Liver (tissue), 3 donors: ENCODE measurements around the gene ELK3.
A peak's percentile ranks its signal among the peaks of the same experiment; 100 is the strongest.

Experiments
- JUND ChIP-seq, 2 donors: IDR thresholded peaks; 2 replicates each; pipeline ENCODE4 v1.6.1; 2016; ENCODE audit warnings: antibody characterized with exemption in 2 of 2
- RAD21 ChIP-seq, 2 donors: IDR thresholded peaks; 2 replicates each; pipeline ENCODE4 v1.6.1; 2016; ENCODE audit warnings: antibody characterized with exemption in 2 of 2, mild to moderate bottlenecking in 2 of 2
- TF ChIP-seq, protein P1 (sequence below): fragments of 150-350 bp; IDR thresholded peaks from 2 replicates; pipeline ENCODE4 v1.5.1; 2017; ENCODE audit warnings: improper control_type of control experiment, low read depth, low read length; ENCODE audit not compliant: missing input control
- donor health status: healthy.
- donor health status: healthy.

GRCh38 chr12:96225994-96226399, 31.8 kb downstream of the ELK3 start:
- TF ChIP-seq, protein P1, sequence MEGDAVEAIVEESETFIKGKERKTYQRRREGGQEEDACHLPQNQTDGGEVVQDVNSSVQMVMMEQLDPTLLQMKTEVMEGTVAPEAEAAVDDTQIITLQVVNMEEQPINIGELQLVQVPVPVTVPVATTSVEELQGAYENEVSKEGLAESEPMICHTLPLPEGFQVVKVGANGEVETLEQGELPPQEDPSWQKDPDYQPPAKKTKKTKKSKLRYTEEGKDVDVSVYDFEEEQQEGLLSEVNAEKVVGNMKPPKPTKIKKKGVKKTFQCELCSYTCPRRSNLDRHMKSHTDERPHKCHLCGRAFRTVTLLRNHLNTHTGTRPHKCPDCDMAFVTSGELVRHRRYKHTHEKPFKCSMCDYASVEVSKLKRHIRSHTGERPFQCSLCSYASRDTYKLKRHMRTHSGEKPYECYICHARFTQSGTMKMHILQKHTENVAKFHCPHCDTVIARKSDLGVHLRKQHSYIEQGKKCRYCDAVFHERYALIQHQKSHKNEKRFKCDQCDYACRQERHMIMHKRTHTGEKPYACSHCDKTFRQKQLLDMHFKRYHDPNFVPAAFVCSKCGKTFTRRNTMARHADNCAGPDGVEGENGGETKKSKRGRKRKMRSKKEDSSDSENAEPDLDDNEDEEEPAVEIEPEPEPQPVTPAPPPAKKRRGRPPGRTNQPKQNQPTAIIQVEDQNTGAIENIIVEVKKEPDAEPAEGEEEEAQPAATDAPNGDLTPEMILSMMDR = no peak
- peak; percentile 64 to 65 for TF ChIP-seq RAD21 (IDR thresholded peaks at IDR 0.05)
- peak; percentile 66 to 77 for TF ChIP-seq JUND (IDR thresholded peaks at IDR 0.05)
